Measurements from ENCODE around the gene SLC44A4. TPM values are rescaled to one million over a fixed set of nuclear protein-coding genes. Genes with fewer than 3 reads are reported as not detected.
A peak's percentile ranks its signal among the peaks of the same experiment; 100 is the strongest.

The SLC44A4 gene
- total and polyA plus RNA-seq, 9 of the 15 experiments (the other 6 are each of a cell fraction or from before 2014, with no cell fraction given), result 7.9 to 18.6 (median 11.2) TPM

- TF ChIP-seq ZNF740 (CRISPR knock-in tag; IDR thresholded peaks at IDR 0.05) (no peak; the same call in none of the 2 replicates), ZNF740 (tag; IDR thresholded peaks at IDR 0.05) (peak in 1 of 2 experiments; percentile 87; a peak in 2 of 4 replicates), TEAD4 (IDR thresholded peaks at IDR 0.05; ENCODE audit: low read length) (peak; percentile 62; the same call in 1 of the 2 replicates), TEAD4 (CRISPR knock-in tag; IDR thresholded peaks at IDR 0.05; ENCODE audit: borderline replicate concordance) (no peak), BRD9 (IDR thresholded peaks at IDR 0.05; ENCODE audit: low read depth, partially characterized antibody) (peak; percentile 95), FOXJ2 (tag; IDR thresholded peaks at IDR 0.05) (peak; percentile 87), RAD51 (IDR thresholded peaks at IDR 0.05; ENCODE audit: borderline replicate concordance, low read depth) (no peak), FOXP1 (CRISPR knock-in tag; IDR thresholded peaks at IDR 0.05) (no peak; the same call in 1 of the 2 replicates), LEF1 (IDR thresholded peaks at IDR 0.05) (peak; percentile 93), ZNF23 (CRISPR knock-in tag; IDR thresholded peaks at IDR 0.05) (no peak), ZNF282 (CRISPR knock-in tag; IDR thresholded peaks at IDR 0.05) (no peak), CCNT2 (IDR thresholded peaks at IDR 0.05; ENCODE audit: borderline replicate concordance, extremely low read depth, insufficient read length, low read depth, low read length) (no peak), RB1 (IDR thresholded peaks at IDR 0.05; ENCODE audit: low read depth) (no peak; the same call in 1 of the 2 replicates), CBX3 (IDR thresholded peaks at IDR 0.05; ENCODE audit: borderline replicate concordance in 1 of 2, low read length in 2 of 2) (peak in 1 of 2 experiments; percentile 22; a peak in 1 of 3 replicates), MAZ (CRISPR knock-in tag; conservative IDR thresholded peaks at IDR 0.05 in 1 of 2, IDR thresholded peaks at IDR 0.05 in 1 of 2) (peak in 1 of 2 experiments; percentile 69; a peak in 2 of 4 replicates), ARNT (IDR thresholded peaks at IDR 0.05) (peak in 1 of 2 experiments; percentile 75; a peak in 1 of 4 replicates), TAL1 (IDR thresholded peaks at IDR 0.05) (no peak), ZFX (CRISPR knock-in tag; IDR thresholded peaks at IDR 0.05) (no peak), HDAC2 (IDR thresholded peaks at IDR 0.05) (peak; percentile 69; the same call in 1 of the 2 replicates), DPF2 (IDR thresholded peaks at IDR 0.05) (peak; percentile 85), CC2D1A (IDR thresholded peaks at IDR 0.05) (peak; percentile 85; the same call in 1 of the 2 replicates), ZNF507 (tag; conservative IDR thresholded peaks at IDR 0.05) (no peak), TRIM24 (IDR thresholded peaks at IDR 0.05) (peak in 1 of 2 experiments; percentile 18; a peak in 1 of 4 replicates), ILF3 (IDR thresholded peaks at IDR 0.05; ENCODE audit: borderline replicate concordance) (no peak), SMARCA5 (IDR thresholded peaks at IDR 0.05) (0 out of 2 replicates have a peak, but pooled peaks have one; percentile 79), ZNF586 (CRISPR knock-in tag; conservative IDR thresholded peaks at IDR 0.05) (0 out of 2 replicates have a peak, but pooled peaks have one; percentile 25), HDAC8 (tag; IDR thresholded peaks at IDR 0.05) (no peak), RCOR1 (IDR thresholded peaks at IDR 0.05; ENCODE audit: borderline replicate concordance in 1 of 2, low read depth in 2 of 2, low read length in 2 of 2) (peak; percentile 5 to 82; a peak in 1 of 4 replicates)
- TF ChIP-seq, protein P1, sequence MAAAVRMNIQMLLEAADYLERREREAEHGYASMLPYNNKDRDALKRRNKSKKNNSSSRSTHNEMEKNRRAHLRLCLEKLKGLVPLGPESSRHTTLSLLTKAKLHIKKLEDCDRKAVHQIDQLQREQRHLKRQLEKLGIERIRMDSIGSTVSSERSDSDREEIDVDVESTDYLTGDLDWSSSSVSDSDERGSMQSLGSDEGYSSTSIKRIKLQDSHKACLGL (CRISPR knock-in tag; IDR thresholded peaks at IDR 0.05; ENCODE audit: borderline replicate concordance, poor library complexity, severe bottlenecking), result no peak
Measured at GRCh38 chr6:31814677-31815024, 64.1 kb downstream of the SLC44A4 start (continued).
